GM12892 (cell line): Measurements from ENCODE around the gene CACNA2D1.

ENCODE experiments used
- POLR2A ChIP-seq: IDR thresholded peaks from 2 replicates; pipeline ENCODE4 v1.6.1; 2011; ENCODE audit warnings: low read depth, low read length, control low read depth
- POLR2AphosphoS5 ChIP-seq: IDR thresholded peaks from 2 replicates; pipeline ENCODE4 v1.6.1; 2011; ENCODE audit warnings: low read depth, low read length, control low read depth

DNA sequence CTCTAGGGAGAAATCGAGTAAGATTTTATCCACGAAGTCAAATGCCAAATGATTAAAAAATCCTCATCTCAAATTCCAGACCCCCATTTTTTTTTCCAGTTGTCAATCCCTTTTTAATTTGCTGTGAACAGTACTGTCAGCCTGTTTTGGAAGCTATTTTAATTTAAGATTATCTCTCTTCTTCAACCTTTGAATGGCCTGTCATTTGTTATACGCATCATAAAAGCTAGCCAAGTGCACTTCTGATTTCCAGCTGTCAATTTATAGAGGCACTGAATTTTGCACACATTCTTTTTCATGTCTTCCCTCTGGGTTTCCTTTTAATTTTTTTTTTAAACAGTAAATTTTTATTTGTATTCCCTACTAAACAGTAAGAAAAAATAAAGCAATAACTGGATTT is 337.4 kb downstream of the CACNA2D1 start:
- TF ChIP-seq POLR2A (no peak), POLR2AphosphoS5 (no peak)
